GM18909 (cell line): ENCODE data around the gene ARF1.

Experiments
- ATAC-seq: cut with Tn5 transposase; IDR thresholded peaks from one replicate; pipeline ENCODE4 v1.9.1; 2021; ENCODE audit warnings: mild to moderate bottlenecking; ENCODE audit not compliant: unreplicated experiment, poor library complexity

Gene ARF1

GRCh38 chr1:228084325-228084724 is 1.8 kb downstream of the ARF1 start:
- no peak for ATAC-seq

- ATAC-seq = no peak
These were observed 2.3 kb downstream of the ARF1 start for GRCh38 chr1:228084797-228085196.

DNA sequence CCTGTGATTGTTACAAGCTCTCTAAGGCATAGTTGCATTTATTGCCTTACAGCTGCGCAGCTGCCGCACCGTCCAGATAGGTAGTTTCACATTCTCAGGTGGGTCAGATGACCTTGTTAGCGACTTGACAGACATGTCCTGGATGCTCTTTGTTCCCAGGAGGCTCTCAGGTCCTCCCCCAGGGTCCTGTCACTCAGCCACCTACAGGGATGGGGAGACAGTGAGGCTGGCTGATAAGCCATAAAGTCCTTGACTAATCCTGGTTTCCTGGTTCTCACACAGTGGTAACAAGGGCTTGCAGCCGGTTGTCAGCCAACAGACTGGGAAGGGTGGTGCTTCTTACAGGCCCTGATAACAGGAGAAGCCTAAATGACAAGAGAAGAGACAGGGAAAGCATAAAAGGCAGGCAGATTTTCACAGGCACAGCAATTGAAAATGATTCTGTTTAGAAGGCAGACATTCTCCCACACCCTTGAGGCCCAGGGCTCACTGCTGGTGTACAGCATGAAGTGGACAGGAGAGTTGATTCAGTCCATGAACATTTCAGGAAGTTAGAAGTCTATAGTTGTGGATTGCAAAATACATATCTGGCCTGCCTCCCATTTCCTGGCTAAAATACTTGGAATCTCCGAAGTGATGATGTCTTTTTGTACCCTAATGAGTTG is 2.9 kb downstream of the ARF1 start:
- ATAC-seq = no peak

DNA sequence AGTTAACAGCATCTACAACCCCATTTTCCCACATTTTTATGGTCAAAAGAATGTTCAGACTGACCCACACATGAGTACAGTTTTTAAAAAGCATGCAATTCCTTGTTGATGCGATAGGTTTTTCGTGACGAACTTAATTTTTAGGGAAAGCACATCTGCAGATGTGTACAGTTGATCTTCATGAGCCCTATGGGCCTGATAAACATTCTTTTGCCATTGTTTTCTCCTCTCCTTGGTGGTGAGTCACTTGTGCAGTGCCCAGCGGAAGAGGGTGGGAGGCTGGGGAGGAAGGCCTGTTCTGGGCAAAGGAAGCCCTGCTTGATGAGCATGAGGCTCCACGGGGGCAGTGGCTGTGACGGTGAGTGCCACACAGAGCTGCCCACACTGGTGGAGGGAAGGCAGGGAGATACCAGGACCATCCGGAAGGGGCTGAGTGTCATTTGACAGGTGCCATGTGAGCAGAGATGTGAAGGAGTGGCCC is 5.3 kb downstream of the ARF1 start:
- ATAC-seq = no peak

GRCh38 chr1:228088586-228089498 is 6.3 kb downstream of the ARF1 start:
- no peak for ATAC-seq

DNA sequence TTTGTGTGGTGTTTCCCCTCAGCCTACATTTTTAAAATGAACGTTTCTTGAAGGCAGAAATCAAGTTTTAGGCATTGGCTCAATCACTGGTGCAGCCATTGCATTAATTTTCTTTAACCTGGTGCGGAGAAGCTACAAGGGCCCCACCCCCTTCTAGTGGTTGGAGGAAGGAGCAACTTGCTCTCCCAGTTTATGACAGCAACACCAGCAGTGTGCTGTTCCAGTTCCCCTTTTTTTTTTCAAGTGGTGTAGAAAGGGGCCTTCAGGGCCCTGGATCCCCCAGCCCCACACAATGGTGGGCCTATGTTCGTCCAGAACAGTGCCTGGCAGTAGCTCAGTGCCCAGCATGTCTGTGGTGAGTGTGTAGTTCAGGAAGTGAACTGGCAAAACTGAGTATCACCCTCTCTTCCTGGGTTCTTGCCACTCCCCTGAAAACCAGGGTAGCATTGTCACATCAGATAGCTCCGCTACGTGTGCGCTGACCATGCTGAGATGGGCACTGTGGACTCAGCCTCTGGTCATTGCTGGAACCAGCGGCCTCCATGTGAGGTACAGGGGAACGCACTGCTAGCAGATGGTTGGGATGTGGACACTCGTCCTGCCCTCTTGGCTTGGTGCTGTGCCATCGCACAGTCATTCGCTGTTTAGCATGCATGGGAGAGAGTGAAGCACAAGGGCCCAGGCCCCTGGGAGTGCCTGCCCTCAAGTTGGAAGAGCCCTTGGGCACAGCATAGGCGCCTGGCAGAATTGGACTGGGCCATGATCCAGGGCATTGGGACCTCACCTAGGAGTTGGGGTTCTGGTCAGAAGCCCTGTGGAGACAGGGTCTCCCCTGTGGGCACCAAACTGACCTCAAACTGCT is 7.2 kb downstream of the ARF1 start:
- no peak for ATAC-seq

- no peak for ATAC-seq
These were observed 8.1 kb downstream of the ARF1 start for GRCh38 chr1:228090613-228091081.

- no peak for ATAC-seq
These were observed 8.6 kb downstream of the ARF1 start for GRCh38 chr1:228091084-228091483.

- no peak for ATAC-seq
These were observed 10.0 kb downstream of the ARF1 start for GRCh38 chr1:228092342-228093049.

GRCh38 chr1:228093050-228093906 is 10.8 kb downstream of the ARF1 start:
- ATAC-seq = no peak

GRCh38 chr1:228094432-228095016 is 12.0 kb downstream of the ARF1 start:
- no peak for ATAC-seq

DNA sequence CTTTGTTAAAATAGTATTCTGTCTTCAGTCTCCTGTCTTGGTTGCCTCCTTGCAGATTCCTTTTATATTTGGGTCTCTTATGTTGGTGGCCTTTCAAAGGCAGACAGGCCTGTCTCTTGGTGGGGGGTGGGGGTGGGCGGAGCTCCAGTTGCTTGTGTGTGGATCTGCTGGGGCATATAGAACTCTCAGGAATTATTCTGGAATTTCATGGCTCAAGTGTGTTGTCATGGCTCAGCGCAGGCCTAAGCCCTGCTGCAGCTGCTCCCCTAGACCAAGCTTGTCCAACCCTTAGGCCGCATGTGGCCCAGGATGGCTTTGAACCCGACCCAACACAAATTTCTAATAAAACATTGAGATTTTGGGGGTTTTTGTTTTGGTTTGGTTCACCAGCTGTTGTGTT is 12.7 kb downstream of the ARF1 start:
- no peak for ATAC-seq

GRCh38 chr1:228095938-228096337 is 13.4 kb downstream of the ARF1 start:
- no peak for ATAC-seq

DNA sequence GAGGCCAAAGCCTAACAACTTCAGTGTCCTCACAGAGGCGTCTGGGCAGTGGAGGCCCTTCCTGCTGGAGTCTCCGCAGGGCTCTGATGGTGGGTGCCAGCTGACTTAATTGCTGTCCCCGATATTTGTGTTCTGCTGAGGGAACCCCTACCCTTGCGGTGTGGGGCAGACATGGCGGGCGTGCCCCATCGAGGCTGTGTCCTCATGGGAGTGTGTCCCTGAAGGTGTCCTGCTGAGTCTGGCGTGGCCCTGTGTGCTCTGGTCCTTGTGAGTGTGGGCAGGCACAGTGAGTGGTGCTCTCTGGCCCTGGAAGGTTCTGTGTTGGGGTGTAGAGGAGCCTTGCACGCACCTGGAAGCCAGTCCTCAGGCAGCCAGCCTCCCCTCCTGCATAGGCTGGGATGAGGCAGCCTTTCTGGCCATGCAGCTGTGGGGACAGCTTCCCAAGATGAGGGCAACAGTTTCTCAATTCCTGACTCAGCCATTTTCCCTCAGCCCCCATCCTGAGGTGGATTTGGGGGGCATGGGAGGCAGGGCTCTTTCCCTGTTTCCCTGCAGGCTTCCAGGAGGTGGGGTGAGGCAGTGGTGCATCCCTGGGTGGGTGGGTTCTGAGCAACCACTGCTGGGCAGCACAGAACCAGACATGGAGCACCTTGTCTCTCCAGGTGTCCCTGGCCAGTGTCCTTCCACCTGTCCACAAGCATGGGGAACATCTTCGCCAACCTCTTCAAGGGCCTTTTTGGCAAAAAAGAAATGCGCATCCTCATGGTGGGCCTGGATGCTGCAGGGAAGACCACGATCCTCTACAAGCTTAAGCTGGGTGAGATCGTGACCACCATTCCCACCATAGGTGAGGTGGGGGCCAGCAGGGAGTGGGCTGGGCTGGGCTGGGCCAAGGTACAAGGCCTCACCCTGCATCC is 14.2 kb downstream of the ARF1 start:
- no peak for ATAC-seq

GRCh38 chr1:228097333-228098081 is 15.0 kb downstream of the ARF1 start:
- no peak for ATAC-seq

DNA sequence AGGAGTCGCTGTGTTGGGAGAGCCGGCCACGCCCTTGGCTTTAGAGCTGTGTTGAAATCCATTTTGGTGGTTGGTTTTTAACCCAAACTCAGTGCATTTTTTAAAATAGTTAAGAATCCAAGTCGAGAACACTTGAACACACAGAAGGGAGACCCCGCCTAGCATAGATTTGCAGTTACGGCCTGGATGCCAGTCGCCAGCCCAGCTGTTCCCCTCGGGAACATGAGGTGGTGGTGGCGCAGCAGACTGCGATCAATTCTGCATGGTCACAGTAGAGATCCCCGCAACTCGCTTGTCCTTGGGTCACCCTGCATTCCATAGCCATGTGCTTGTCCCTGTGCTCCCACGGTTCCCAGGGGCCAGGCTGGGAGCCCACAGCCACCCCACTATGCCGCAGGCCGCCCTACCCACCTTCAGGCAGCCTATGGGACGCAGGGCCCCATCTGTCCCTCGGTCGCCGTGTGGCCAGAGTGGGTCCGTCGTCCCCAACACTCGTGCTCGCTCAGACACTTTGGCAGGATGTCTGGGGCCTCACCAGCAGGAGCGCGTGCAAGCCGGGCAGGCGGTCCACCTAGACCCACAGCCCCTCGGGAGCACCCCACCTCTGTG is 15.9 kb downstream of the ARF1 start:
- no peak for ATAC-seq
